A549 (cell line): ENCODE measurements around the gene PCDHGB7. TPM values are rescaled to one million over a fixed set of nuclear protein-coding genes. Genes with fewer than 3 reads are reported as not detected.
"Not testable (repeated sequence)": the region's sequence is repeated elsewhere in the genome, so short reads cannot be mapped to it uniquely, and the experiment has no call there.

ENCODE experiments used
- ATAC-seq, 2 experiments: fragments of 200-7000 bp in 1 of 2; fragments of >200 bp in 1 of 2; cut with Nextera tagmentation in 1 of 2; cut with Tn5 transposase in 1 of 2; 3 replicates each; pipeline versions ENCODE4 v1.8.0 to v1.9.1; 2018 to 2020; ENCODE audit warnings: mild to moderate bottlenecking in 1 of 2, moderate library complexity in 1 of 2
- CTCF ChIA-PET: fragments of 300-600 bp; sonication (Branson Sonifier 250); formaldehyde crosslinking; extraction: SDS; loops from one replicate; lab custom pipeline; 2021; ENCODE audit warnings: antibody characterized with exemption, inconsistent platforms; lab: Yijun Ruan, JAX
- POLR2A ChIA-PET: fragments of 350-600 bp; formaldehyde crosslinking; extraction: SDS; loops from one replicate; lab custom pipeline; 2021; ENCODE audit warnings: antibody characterized with exemption, inconsistent platforms; lab: Yijun Ruan, JAX
- DNase-seq, 2 experiments: peaks; one replicate each; pipeline versions ENCODE4 v3.0.0 to v3.0.0-alpha.2; 2011 to 2016; ENCODE audit warnings: low read depth in 1 of 2, low spot score in 1 of 2
- FAIRE-seq: peaks from 2 replicates; lab custom pipeline; 2011; peaks lifted over from hg19 to GRCh38; lab: Jason Lieb, UNC
- H3K27ac ChIP-seq, 2 experiments: fragments of >200 bp; sonication (Bioruptor Twin); formaldehyde crosslinking; 3 replicates each; pipeline ENCODE4 v1.5.1; 2016 to 2017
- H3K4me1 ChIP-seq: fragments of >200 bp; sonication (Bioruptor Twin); formaldehyde crosslinking; 3 replicates; pipeline ENCODE4 v1.6.1; 2016
- H3K4me2 ChIP-seq: fragments of >200 bp; sonication (Bioruptor Twin); formaldehyde crosslinking; 3 replicates; pipeline ENCODE4 v1.6.1; 2016
- H3K4me3 ChIP-seq: fragments of >200 bp; sonication (Bioruptor Twin); formaldehyde crosslinking; 3 replicates; pipeline ENCODE4 v1.5.1; 2016
- H3K9me3 ChIP-seq: fragments of >200 bp; sonication (Bioruptor Twin); formaldehyde crosslinking; 3 replicates; pipeline ENCODE4 v1.6.1; 2016
- EP300 ChIP-seq, 2 experiments: fragments of >200 bp; sonication (Bioruptor Twin); formaldehyde crosslinking; IDR thresholded peaks; 2 replicates in 1 of 2; 3 replicates in 1 of 2; pipeline ENCODE4 v1.6.1; 2016 to 2017
- ESRRA ChIP-seq: fragments of 150-350 bp; IDR thresholded peaks from 2 replicates; pipeline ENCODE4 v1.6.1; 2014; ENCODE audit warnings: mild to moderate bottlenecking, low read length, borderline replicate concordance
- FOSL2 ChIP-seq, 2 experiments: fragments of 450-650 bp in 1 of 2; fragments of >200 bp in 1 of 2; sonication (Bioruptor Twin) in 1 of 2; formaldehyde crosslinking; IDR thresholded peaks; 2 replicates each; pipeline versions ENCODE4 v1.5.0 to v1.6.1; 2016 to 2020; ENCODE audit warnings: mild to moderate bottlenecking in 1 of 2, moderate library complexity in 1 of 2
- JUNB ChIP-seq: fragments of >200 bp; sonication (Bioruptor Twin); formaldehyde crosslinking; IDR thresholded peaks from 2 replicates; pipeline ENCODE4 v1.6.1; 2016
- KDM5A ChIP-seq: fragments of 200-600 bp; sonication (generic); IDR thresholded peaks from 2 replicates; pipeline ENCODE4 v1.6.1; 2016; ENCODE audit warnings: antibody characterized with exemption, mild to moderate bottlenecking
- MYC ChIP-seq: IDR thresholded peaks from 2 replicates; pipeline ENCODE4 v1.6.1; 2012; ENCODE audit warnings: mild to moderate bottlenecking, inconsistent platforms, low read length, improper control_type of control experiment, borderline replicate concordance
- NR3C1 ChIP-seq: fragments of >200 bp; sonication (Bioruptor Twin); formaldehyde crosslinking; IDR thresholded peaks from 3 replicates; pipeline ENCODE4 v1.6.1; 2017
- RAD21 ChIP-seq, 2 experiments: fragments of >200 bp in 1 of 2; sonication (Bioruptor Twin) in 1 of 2; formaldehyde crosslinking in 1 of 2; IDR thresholded peaks in 1 of 2; conservative IDR thresholded peaks in 1 of 2; 2 replicates in 1 of 2; 3 replicates in 1 of 2; pipeline ENCODE4 v1.6.1; 2012 to 2018; ENCODE audit warnings: inconsistent platforms in 1 of 2
- RCOR1 ChIP-seq: fragments of 150-350 bp; IDR thresholded peaks from 2 replicates; pipeline ENCODE4 v1.6.1; 2014; ENCODE audit warnings: antibody characterized with exemption, low read length, low read depth
- SMC3 ChIP-seq: fragments of >200 bp; sonication (Bioruptor Twin); formaldehyde crosslinking; IDR thresholded peaks from 3 replicates; pipeline ENCODE4 v1.6.1; 2018; ENCODE audit warnings: inconsistent platforms
- ZFP36 ChIP-seq: fragments of 450-650 bp; IDR thresholded peaks from 2 replicates; pipeline ENCODE4 v1.6.1; 2014; ENCODE audit warnings: borderline replicate concordance; ENCODE audit not compliant: partially characterized antibody
- ZSCAN20 ChIP-seq: fragments of 250-450 bp; sonication (Bioruptor Pico); IDR thresholded peaks from 2 replicates; pipeline ENCODE4 v1.8.0; 2022; ENCODE audit warnings: mild to moderate bottlenecking, moderate library complexity
- WGBS: methylation state at CpG from one replicate; pipeline ENCODE4 v1.1.6; 2017; ENCODE audit errors: missing lambda C conversion rate; 5-methylcytosine and 5-hydroxymethylcytosine counted together
- polyA plus RNA-seq, 4 experiments: library from polyadenylated mRNA; depleted of rRNA in 3 of 4; stranded (reverse); fragments of >200 nt; fragmentation: RNase III in 1 of 4; extraction: RNeasy Plus Mini Kit Qiagen cat#74134 plus additional on column Dnase treatment in 1 of 4; gene quantifications; 2 replicates in 3 of 4; 3 replicates in 1 of 4; pipeline ENCODE4 v1.2.3, GENCODE V29; 2011 to 2017
- TF ChIP-seq, protein P1 (sequence below): IDR thresholded peaks from 2 replicates; pipeline ENCODE4 v1.6.1; 2012
- TF ChIP-seq, protein P2 (sequence below): fragments of >200 bp; sonication (Bioruptor Twin); formaldehyde crosslinking; IDR thresholded peaks from 2 replicates; pipeline ENCODE4 v1.6.1; 2016
- TF ChIP-seq, protein P3 (sequence below): fragments of 250-450 bp; sonication (Bioruptor Pico); IDR thresholded peaks from 2 replicates; pipeline ENCODE4 v1.5.0; 2021; ENCODE audit warnings: mild to moderate bottlenecking, moderate library complexity, borderline replicate concordance
- TF ChIP-seq, protein P4 (sequence below): fragments of >200 bp; sonication (Bioruptor Twin); formaldehyde crosslinking; IDR thresholded peaks from 3 replicates; pipeline ENCODE4 v1.5.1; 2016

Gene PCDHGB7
- polyA plus RNA-seq, 2 of the 4 experiments (the other 2 are of a cell fraction): 0.06 to 0.14 TPM

DNA sequence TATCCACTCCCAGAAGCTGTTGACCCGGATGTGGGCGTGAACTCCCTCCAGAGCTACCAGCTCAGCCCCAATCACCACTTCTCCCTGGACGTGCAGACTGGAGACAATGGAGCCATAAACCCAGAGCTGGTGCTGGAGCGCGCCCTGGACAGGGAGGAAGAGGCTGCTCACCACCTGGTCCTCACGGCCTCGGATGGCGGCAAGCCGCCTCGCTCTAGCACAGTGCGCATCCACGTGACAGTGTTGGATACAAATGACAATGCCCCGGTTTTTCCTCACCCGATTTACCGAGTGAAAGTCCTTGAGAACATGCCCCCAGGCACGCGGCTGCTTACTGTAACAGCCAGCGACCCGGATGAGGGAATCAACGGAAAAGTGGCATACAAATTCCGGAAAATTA, 24.2 kb upstream of the PCDHGB7 start:
- FAIRE-seq: no peak
- TF ChIP-seq RCOR1 (no peak), SMC3 (no peak), ZSCAN20 (CRISPR knock-in tag) (no peak), FOSL2 (IDR thresholded peaks at IDR 0.05) (no peak), FOSL2 (CRISPR knock-in tag; IDR thresholded peaks at IDR 0.05) (no peak), EP300 (IDR thresholded peaks at IDR 0.05) (no peak), RAD21 (conservative IDR thresholded peaks at IDR 0.05 in 1 of 2, IDR thresholded peaks at IDR 0.05 in 1 of 2) (no peak), ZFP36 (no peak), JUNB (no peak), MYC (no peak), NR3C1 (no peak), ESRRA (no peak), KDM5A (no peak)
- TF ChIP-seq, protein P1, sequence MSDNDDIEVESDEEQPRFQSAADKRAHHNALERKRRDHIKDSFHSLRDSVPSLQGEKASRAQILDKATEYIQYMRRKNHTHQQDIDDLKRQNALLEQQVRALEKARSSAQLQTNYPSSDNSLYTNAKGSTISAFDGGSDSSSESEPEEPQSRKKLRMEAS: no peak
- TF ChIP-seq, protein P2, sequence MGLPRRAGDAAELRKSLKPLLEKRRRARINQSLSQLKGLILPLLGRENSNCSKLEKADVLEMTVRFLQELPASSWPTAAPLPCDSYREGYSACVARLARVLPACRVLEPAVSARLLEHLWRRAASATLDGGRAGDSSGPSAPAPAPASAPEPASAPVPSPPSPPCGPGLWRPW: no peak
- TF ChIP-seq, protein P3, sequence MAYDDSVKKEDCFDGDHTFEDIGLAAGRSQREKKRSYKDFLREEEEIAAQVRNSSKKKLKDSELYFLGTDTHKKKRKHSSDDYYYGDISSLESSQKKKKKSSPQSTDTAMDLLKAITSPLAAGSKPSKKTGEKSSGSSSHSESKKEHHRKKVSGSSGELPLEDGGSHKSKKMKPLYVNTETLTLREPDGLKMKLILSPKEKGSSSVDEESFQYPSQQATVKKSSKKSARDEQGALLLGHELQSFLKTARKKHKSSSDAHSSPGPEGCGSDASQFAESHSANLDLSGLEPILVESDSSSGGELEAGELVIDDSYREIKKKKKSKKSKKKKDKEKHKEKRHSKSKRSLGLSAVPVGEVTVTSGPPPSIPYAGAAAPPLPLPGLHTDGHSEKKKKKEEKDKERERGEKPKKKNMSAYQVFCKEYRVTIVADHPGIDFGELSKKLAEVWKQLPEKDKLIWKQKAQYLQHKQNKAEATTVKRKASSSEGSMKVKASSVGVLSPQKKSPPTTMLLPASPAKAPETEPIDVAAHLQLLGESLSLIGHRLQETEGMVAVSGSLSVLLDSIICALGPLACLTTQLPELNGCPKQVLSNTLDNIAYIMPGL (CRISPR knock-in tag): no peak
- CTCF ChIA-PET: interaction anchor here (0.9 to 1.5 kb wide), 5 partner anchors 10 to 165 kb away, joined by 3 to 5 read pairs (median 4); partner anchors contain the start of genes PCDHGA7, PCDHGB1 and PCDHGB3
- H3K4me2 ChIP-seq: no peak overlapping the region
- 72% methylated on average over 20 of the region's 21 CpGs for WGBS
- no peak for DNase-seq
- no peak for ATAC-seq
- H3K4me3 ChIP-seq: no peak overlapping the region
- no peak overlapping the region for H3K27ac ChIP-seq
- POLR2A ChIA-PET: no interaction called here
- no peaks in the 10 kb centered on the region for H3K4me1 ChIP-seq
- peaks cover 67% of the 10 kb centered on the region for H3K9me3 ChIP-seq

DNA sequence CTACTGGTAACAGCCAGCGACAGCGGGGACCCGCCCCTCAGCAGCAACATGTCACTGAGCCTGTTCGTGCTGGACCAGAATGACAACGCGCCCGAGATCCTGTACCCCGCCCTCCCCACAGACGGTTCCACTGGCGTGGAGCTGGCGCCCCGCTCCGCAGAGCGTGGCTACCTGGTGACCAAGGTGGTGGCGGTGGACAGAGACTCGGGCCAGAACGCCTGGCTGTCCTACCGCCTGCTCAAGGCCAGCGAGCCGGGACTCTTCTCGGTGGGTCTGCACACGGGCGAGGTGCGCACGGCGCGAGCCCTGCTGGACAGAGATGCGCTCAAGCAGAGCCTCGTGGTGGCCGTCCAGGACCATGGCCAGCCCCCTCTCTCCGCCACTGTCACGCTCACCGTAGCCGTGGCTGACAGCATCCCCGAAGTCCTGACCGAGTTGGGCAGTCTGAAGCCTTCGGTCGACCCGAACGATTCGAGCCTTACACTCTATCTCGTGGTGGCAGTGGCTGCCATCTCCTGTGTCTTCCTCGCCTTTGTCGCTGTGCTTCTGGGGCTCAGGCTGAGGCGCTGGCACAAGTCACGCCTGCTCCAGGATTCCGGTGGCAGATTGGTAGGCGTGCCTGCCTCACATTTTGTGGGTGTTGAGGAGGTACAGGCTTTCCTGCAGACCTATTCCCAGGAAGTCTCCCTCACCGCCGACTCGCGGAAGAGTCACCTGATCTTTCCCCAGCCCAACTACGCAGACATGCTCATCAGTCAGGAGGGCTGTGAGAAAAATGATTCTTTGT, 22.9 kb upstream of the PCDHGB7 start:
- CTCF ChIA-PET: interaction anchor here (1.1 to 1.9 kb wide), 3 partner anchors 12 to 310 kb away, joined by 3 to 4 read pairs (median 3); partner anchors contain the start of genes PCDHGA7 and PCDHGB7
- FAIRE-seq, POLR2A ChIA-PET, H3K4me3 ChIP-seq, DNase-seq, H3K27ac ChIP-seq, H3K4me2 ChIP-seq, ATAC-seq, H3K4me1 ChIP-seq: not testable (repeated sequence)
- 82% methylated on average over 26 of the region's 53 CpGs for WGBS
- H3K9me3 ChIP-seq: peaks cover 70% of the 10 kb centered on the region

DNA sequence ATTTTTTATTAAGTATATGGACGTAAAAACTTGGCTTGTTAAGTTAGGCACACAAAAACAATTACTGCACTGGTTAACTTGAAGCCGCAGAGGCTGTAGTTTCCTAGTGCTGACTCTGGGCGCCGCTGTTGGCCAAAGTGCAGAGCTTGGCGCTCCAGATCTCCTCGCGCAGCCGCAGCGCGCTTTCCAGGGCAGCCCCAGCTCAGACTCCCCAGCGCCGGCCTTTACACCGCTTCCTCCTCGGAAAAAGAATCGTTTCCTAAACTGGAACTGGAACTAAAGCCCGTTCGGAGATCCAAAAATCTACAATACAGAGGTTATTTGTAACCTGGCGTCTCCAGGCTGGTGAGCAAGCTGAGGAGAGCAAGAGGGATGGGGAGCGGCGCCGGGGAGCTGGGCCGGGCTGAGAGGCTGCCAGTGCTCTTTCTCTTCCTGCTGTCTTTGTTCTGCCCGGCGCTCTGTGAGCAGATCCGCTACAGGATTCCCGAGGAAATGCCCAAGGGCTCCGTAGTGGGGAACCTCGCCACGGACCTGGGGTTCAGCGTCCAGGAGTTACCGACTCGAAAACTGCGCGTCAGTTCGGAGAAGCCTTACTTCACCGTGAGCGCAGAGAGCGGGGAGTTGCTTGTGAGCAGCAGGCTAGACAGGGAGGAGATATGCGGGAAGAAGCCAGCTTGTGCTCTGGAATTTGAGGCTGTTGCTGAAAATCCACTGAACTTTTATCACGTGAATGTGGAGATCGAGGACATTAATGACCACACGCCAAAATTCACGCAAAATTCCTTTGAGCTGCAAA, 19.5 kb upstream of the PCDHGB7 start, which contains the start of gene PCDHGB5:
PCDHGB5 (plus strand) TSS at position 192 of the 796 bp plus-strand sequence; CDS start at position 373, 181 bp downstream.
- DNase-seq (peak in 1 of 2 experiments; percentile 69), FAIRE-seq (peak; percentile 28)
- Histone ChIP-seq H3K27ac (peak within 1 kb of the TSS in 1 of 2 experiments; percentile 58; a peak in 1 of 6 replicates), H3K4me2 (peak within 1 kb of the TSS; percentile 34; the same call in 1 of the 3 replicates)
- CTCF ChIA-PET: interaction anchor here (0.5 to 3.5 kb wide), 21 partner anchors 15 to 303 kb away, joined by 3 to 28 read pairs (median 5); partner anchors contain the start of genes PCDHB2, PCDHGA1, PCDHGA10 and PCDHGA7
- POLR2A ChIA-PET: not testable (repeated sequence)
- TF ChIP-seq SMC3 (0 out of 3 replicates have a peak, but pooled peaks have one; percentile 28), RAD21 (conservative IDR thresholded peaks at IDR 0.05 in 1 of 2, IDR thresholded peaks at IDR 0.05 in 1 of 2) (peak; percentile 62)
- TF ChIP-seq, protein P4, sequence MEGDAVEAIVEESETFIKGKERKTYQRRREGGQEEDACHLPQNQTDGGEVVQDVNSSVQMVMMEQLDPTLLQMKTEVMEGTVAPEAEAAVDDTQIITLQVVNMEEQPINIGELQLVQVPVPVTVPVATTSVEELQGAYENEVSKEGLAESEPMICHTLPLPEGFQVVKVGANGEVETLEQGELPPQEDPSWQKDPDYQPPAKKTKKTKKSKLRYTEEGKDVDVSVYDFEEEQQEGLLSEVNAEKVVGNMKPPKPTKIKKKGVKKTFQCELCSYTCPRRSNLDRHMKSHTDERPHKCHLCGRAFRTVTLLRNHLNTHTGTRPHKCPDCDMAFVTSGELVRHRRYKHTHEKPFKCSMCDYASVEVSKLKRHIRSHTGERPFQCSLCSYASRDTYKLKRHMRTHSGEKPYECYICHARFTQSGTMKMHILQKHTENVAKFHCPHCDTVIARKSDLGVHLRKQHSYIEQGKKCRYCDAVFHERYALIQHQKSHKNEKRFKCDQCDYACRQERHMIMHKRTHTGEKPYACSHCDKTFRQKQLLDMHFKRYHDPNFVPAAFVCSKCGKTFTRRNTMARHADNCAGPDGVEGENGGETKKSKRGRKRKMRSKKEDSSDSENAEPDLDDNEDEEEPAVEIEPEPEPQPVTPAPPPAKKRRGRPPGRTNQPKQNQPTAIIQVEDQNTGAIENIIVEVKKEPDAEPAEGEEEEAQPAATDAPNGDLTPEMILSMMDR: peak; percentile 44
- TF ChIP-seq, all 56 proteins: peak for 3; not testable (repeated sequence) for 53
- peaks cover 69% of the 10 kb centered on the region for H3K9me3 ChIP-seq
- not testable (repeated sequence) for H3K4me1 ChIP-seq, H3K4me3 ChIP-seq
- peak; percentile 87 to 98 for ATAC-seq
- 38% methylated on average over 26 of the region's 43 CpGs for WGBS
